ENCODE measurements around the gene XDH.
A peak's percentile ranks its signal among the peaks of the same experiment; 100 is the strongest.

The XDH gene

DNA sequence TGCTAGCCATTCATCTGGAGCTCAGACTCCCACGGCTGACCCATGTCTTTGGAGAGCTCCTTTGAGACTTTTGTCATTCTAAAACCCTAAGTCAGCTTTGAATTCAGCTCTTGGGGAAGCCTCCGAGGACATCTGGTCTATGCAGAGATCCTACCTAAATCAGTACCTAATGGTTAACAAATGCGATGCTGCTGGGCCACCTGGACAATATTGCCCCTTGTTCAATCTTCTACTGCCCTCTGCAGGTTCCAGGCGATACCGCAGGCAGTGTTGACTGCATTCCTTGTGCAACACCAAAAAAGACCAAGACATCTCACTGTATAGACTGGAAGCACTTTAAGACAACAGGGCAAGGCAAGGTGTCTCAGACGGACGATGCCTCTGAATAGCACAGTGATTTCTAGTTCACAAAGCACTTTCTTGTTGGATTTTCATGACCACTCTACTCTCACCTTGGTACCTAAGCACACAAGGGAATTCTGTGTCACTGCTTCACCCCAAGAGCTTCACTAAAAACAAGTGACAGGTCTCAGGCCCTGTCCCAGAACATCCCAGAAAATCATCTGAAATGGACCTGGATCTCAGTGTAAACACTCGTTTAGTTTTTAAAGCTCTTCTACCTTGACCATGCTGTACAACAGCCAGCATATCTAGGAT, 80.9 kb downstream of the XDH start:
- Mint-ChIP-seq H3K4me3 (no peak overlapping the region), H3K4me1 (no peaks in the 10 kb centered on the region), H3K27ac (peak overlapping the region in 1 of 2 donors; percentile 16), H3K27me3 (no peaks in the 10 kb centered on the region), H3K9me3 (no peaks in the 10 kb centered on the region)
- ATAC-seq (peak; percentile 85), DNase-seq (peak; percentile 71)

DNA sequence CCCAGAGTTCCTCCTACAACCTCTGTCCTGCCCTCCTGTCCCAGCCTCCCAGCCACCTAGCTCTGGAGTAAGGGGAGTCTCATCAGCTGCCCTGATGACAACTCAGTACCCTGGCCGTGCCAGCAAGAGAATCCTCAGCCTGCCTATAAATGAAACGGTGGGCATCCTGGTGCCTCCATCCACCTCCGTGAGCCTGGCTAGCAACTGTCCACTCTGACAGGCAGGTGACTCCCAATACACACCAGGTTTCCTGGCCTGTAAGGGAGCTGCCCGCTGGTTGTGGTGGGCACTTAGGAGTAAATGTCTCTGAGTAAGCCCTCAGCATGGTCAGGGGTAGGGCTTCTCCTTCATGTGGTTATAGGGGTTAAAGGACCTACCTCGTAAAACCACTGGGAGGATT, 81.5 kb downstream of the XDH start:
- Mint-ChIP-seq H3K9me3 (no peaks in the 10 kb centered on the region), H3K4me3 (no peak overlapping the region)
- ATAC-seq = no peak

DNA sequence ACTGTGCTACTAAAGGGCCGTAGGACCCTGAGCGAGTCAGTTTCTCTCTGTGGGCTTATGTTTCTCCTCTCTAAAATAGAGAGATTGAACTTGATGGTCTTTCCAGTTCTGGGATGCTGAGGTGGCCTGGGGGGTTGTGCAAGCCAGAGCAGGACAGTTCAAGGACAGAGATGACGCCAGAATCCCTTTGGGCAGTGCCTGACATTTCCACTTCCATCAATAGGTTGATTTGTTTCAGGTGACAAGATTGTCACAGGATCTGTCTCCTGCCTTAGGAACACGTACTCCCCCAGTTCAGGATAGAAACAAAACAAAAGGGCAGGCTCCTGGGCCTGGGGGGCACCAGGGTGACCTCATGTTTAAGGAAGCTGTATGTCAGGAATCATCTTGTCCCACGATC, 82.0 kb downstream of the XDH start:
- DNase-seq = no peak
- Mint-ChIP-seq H3K4me3 (no peak overlapping the region), H3K9me3 (no peaks in the 10 kb centered on the region), H3K27ac (peak overlapping the region in 1 of 2 donors; percentile 57), H3K27me3 (no peaks in the 10 kb centered on the region), H3K4me1 (no peaks in the 10 kb centered on the region)
- no peak for ATAC-seq

More for the DNA sequence above, 81.5 kb downstream of the XDH start:
- no peaks in the 10 kb centered on the region for H3K27me3 Mint-ChIP-seq
- no peak overlapping the region for H3K27ac Mint-ChIP-seq
- no peaks in the 10 kb centered on the region for H3K4me1 Mint-ChIP-seq
- no peak for DNase-seq

DNA sequence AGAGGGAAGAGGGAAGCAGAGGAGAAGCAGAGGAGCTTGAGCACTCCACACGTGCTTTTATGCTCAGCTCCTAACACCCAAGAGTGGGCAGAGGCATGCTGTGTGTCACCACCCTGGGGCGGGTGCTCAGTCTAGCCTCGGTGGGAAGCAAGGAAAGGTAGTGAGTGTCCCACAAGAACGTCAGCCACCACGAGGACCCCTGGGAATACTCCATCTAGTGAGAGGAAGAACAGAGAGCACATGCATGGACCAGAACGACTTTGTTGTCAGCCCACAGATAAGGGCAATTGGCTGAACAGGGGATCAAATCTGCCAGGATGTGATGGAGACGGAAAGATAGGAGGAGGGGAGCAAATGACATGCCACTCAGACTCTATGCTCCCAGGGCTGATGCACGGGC, 83.4 kb downstream of the XDH start:
- DNase-seq (no peak), ATAC-seq (no peak)
- no peak overlapping the region for H3K4me3 Mint-ChIP-seq
- H3K27me3 Mint-ChIP-seq = no peaks in the 10 kb centered on the region
- H3K27ac Mint-ChIP-seq = no peak overlapping the region
- no peaks in the 10 kb centered on the region for H3K9me3 Mint-ChIP-seq
- H3K4me1 Mint-ChIP-seq = no peaks in the 10 kb centered on the region

DNA sequence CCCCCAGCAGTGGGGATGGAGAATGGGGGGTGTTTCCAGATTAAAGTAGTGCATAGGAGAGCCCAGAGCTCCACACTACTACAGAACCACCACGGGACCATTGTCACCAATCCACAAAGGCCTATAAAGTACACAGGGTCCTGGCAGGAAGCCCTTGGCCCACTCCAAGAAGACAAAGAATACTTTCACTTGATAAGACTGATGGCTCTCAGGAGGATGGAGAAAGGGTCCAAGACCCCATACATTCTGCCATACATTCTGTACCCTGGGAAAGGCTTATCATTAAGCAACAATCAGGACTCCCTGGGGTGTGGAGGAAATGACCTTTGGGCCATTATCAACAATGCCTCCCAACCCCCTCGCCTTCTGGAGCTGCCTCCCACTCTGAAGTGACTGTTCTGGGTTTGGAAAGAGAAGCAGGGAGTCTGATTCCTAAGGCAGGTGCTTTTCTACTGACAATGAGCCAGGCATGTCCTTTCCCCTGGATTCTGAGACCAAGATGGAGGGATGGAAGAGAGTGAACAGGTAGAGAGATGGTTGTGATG, 85.4 kb downstream of the XDH start:
- no peak for DNase-seq
- Mint-ChIP-seq H3K4me1 (peaks cover 9% of the 10 kb centered on the region), H3K4me3 (no peak overlapping the region), H3K27me3 (no peaks in the 10 kb centered on the region), H3K9me3 (no peaks in the 10 kb centered on the region), H3K27ac (no peak overlapping the region)
- ATAC-seq = no peak

DNA sequence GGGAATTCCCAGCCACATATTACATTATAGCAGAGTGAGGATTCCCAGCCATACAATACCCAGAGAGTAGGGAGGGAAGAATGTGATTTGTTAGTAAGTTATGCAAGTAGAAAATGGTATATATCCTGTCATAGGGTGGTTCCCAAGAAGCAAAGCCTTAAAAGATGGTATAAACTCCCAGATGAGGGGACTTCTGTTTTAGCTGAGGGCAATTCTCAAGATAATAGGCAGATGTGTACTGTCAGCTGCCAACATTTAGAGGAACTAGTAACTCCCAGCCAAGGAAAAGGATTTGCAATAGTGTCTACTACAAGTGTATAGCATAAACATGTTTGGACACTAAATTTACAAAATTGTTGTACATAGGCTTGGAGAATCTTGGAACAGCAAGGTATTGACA, 86.5 kb downstream of the XDH start:
- DNase-seq = no peak

DNA sequence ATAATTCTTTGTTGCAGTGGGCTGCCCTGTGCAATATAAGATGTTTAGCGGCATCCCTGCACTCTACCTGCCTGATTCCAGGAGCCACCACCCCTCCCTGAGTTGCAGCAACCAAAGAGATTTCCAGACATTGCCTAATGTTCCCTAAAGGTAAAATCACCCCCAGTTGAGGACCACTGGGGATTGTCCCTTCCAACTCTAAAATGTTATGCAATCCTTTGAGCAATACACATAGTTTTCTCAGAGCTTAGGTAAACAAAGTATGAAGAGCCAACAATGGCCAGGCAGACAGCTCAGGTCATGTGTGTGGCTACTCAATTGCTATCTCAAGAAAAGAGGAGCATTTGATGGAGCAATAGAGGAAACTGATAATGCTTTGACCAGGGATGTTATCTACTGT, 87.0 kb downstream of the XDH start:
- no peaks in the 10 kb centered on the region for H3K9me3 Mint-ChIP-seq
- H3K27ac Mint-ChIP-seq = no peak overlapping the region
- no peaks in the 10 kb centered on the region for H3K27me3 Mint-ChIP-seq
- H3K4me3 Mint-ChIP-seq = no peak overlapping the region
- peaks cover 26% of the 10 kb centered on the region for H3K4me1 Mint-ChIP-seq
- DNase-seq = no peak
- ATAC-seq = no peak

More for the DNA sequence above, 86.5 kb downstream of the XDH start:
- Mint-ChIP-seq H3K27ac (no peak overlapping the region), H3K4me1 (peaks cover 20% of the 10 kb centered on the region), H3K9me3 (no peaks in the 10 kb centered on the region), H3K27me3 (no peaks in the 10 kb centered on the region), H3K4me3 (no peak overlapping the region)
- no peak for ATAC-seq

DNA sequence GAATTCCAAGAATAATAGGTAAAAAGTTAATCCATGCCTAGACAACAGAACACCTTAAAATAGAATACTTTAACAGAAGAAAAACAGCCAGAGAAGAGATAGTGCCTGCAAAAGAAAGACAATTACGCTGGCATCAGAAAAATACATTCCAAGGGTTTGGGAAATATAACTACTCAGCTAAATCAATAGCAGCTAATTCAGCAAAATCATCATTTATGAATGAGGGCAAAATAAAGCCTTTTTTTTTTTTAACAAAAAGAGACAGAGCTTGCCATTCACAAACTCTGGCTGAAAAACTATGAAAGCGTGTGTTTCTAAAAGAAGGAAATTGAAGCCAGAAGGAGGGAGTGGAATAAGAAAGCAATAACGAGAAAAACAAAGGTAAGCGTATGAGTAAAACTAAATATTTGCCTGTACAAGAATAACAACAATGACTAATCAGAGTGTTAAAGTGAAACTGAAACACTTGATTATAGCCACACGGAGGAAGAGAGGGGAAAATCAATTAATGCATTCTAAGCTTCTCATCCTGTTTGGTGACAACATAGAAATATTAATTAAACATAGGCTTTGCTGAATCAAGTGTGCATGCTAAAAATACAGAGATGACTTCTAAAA, 90.4 kb downstream of the XDH start:
- H3K4me1 Mint-ChIP-seq = peaks cover 43% of the 10 kb centered on the region
- H3K4me3 Mint-ChIP-seq = peak overlapping the region in 1 of 2 donors; percentile 50
- H3K9me3 Mint-ChIP-seq = no peaks in the 10 kb centered on the region
- H3K27ac Mint-ChIP-seq = peak overlapping the region; percentile 0 to 63
- H3K27me3 Mint-ChIP-seq = no peaks in the 10 kb centered on the region
- DNase-seq (no peak), ATAC-seq (peak; percentile 78)

DNA sequence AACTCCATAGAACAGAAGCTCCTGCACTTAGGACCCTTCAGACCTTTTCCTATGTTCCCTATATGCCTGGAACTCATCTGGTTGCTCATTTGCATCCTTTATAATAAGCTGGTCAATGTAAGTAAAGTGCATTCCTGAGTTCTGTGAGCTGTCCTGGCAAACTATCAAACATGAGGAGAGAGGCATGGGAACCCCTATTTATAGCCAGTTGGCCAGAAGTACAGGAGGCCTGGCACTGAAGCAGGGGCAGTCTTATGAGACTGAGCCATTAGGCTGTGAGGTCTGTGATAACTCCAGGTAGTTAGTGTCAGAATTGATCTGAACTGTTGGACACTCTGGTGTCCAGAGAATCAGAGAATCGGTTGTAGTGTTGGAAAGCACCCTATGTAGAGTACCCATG, 92.2 kb downstream of the XDH start:
- no peaks in the 10 kb centered on the region for H3K27me3 Mint-ChIP-seq
- H3K4me1 Mint-ChIP-seq = peaks cover 60% of the 10 kb centered on the region
- no peak for ATAC-seq
- H3K9me3 Mint-ChIP-seq = no peaks in the 10 kb centered on the region
- no peak for DNase-seq
- peak overlapping the region in 1 of 2 donors; percentile 22 for H3K27ac Mint-ChIP-seq
- H3K4me3 Mint-ChIP-seq = no peak overlapping the region

DNA sequence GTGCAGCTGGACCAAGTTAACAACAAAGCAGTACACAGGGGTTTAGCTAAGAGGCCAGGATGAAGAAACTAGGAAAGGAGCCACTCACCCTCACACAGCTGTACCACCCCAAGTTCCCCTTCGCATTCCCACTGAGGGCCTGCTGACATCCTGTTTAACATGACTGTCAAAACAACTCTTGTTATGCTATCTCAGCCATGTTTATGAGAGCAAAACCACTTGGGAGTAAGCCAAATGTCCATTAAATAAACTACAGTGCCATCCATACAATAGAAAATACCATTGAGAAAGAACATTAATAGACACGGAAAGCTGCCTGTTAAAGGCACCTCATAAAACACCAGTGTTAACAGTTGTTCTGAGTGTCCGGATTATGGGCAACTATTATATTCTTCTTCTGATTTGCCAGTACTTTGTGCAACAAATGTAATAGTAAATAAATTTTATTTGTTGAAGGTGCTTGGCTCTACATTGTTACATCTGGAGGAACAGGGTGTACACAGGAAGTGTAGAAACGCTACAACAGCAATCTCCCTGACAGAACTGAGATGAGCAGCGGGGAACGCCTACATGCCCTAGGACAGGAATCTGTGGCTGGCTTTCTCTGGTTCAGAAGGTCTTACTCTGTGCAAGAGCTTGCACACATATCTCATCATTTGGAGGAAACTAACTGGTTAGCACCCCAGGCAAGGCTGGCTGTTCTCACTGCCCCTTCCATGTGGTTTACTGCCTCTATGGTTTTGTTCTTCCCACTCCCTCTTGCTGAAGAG, 95.0 kb downstream of the XDH start:
- ATAC-seq = peak; percentile 77
- Mint-ChIP-seq H3K4me1 (peaks cover 61% of the 10 kb centered on the region), H3K9me3 (no peaks in the 10 kb centered on the region), H3K27ac (peak overlapping the region in 1 of 2 donors; percentile 90), H3K27me3 (no peaks in the 10 kb centered on the region), H3K4me3 (peak overlapping the region in 1 of 2 donors; percentile 13)
- peak in 1 of 2 donors; percentile 45 for DNase-seq

DNA sequence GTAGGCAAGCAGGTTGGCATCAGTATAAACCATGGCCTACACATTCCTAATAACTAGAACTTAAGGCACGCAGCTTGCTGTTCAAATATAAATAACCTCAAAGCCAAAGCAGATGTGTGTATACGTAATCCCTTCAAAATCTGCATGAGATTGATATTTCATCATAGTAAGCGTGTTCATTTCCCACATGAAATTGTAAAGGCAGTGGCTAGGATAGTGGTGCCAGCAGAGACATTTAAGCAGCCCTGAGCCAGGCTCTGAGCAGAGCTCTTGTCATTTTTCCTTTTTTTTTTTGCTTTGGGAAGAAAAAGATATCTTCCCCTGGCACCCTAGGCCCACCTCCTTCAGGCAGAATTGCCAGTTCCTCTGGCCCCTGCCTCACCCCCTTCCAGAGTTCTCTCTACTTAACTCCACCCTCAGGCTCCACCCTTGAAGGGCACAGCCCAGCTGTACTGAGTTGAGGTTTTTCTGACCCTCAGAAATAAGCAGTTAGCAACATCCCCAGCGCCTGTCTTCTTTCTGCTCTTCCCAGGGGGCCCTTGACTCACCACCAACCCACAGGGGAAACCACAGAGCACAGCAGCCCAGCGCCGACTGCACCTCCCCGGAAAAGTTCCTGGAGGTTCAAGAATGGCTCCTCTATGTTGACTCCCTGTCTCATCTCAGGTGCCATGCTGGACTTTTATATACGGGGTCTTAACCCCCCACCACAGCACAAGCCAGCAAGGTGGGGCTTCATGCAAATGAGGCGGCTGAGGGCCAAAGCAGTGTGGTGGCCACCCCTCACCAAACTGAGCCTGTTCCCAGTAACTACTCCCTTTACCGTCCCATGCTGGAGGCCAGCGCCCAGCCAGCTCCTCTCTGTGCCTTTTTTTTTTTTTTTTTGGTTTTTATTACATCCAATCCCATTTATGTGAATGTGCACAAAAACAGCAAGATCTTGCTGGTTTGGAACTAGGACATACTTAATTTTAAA, 95.9 kb downstream of the XDH start:
- no peaks in the 10 kb centered on the region for H3K27me3 Mint-ChIP-seq
- H3K4me3 Mint-ChIP-seq = peak overlapping the region in 1 of 2 donors; percentile 60
- H3K9me3 Mint-ChIP-seq = no peaks in the 10 kb centered on the region
- H3K27ac Mint-ChIP-seq = peak overlapping the region; percentile 88 to 91
- ATAC-seq (peak; percentile 78), DNase-seq (peak in 1 of 2 donors; percentile 39)
- peaks cover 51% of the 10 kb centered on the region for H3K4me1 Mint-ChIP-seq

DNA sequence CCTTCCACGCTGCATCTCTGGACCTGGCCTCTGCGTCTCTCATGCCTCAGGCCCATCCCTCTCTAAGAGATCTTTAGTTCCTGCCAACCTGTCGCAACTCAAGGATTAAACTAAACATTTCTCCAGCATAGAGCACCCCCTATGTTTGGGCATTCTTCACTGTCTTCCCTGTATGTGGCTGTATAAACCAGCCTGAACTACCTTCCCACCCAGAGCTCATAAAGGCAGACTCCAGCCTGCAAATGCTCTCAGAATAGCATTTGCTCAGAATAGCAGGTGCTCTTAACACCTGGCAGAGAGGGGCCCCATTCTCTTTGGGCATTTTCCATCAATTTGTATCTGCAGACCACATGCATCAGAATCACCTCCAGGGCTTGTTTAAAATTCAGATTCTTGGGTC, 97.1 kb downstream of the XDH start:
- Mint-ChIP-seq H3K9me3 (no peaks in the 10 kb centered on the region), H3K27ac (peak overlapping the region in 1 of 2 donors; percentile 41), H3K4me1 (peaks cover 39% of the 10 kb centered on the region), H3K4me3 (no peak overlapping the region), H3K27me3 (peaks cover under 1% of the 10 kb centered on the region)
- ATAC-seq = no peak
- DNase-seq = no peak

DNA sequence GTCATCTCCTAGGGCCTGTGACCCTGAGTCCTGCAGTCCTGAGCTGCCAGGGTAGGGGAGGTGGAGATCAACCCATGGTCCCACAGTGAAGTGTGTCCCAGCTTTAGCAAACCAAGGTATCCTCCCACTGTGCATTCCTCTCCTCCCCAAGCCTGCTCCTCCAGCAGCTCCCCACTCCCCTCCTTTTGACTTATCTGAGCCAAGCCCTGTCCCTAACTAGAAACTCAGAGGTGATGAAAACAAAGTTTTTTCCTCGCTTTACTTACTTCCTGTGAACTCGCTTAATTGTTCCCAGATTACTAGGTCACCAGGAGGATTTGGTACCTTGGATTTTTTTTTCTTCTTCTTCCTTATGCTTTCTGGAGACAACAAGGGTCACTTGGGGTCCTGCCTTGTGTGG, 99.8 kb downstream of the XDH start:
- H3K27ac Mint-ChIP-seq = peak overlapping the region in 1 of 2 donors; percentile 79
- ATAC-seq (no peak), DNase-seq (no peak)
- peaks cover 29% of the 10 kb centered on the region for H3K4me1 Mint-ChIP-seq
- H3K9me3 Mint-ChIP-seq = peaks cover 10% of the 10 kb centered on the region in 2 donors
- peaks cover 25% of the 10 kb centered on the region for H3K27me3 Mint-ChIP-seq
- no peak overlapping the region for H3K4me3 Mint-ChIP-seq

DNA sequence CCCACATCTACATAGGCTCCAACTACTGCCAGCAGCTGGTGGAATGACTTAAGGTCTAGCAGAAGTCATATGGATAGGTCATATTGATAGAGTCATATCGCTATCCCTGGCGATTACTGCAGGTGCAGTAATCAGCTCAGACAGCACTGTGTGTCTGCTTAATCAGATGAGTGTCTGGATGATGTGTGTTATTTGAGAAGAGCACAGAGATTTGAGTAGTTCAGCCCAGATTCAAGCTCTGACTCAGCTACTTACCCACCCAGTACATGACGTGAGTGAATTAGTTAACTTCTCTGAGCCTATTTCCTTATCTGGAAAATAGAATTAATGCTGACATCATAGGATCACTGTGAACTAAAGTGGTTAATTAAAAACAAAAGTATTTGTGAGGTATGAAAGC, 101.6 kb downstream of the XDH start:
- no peak overlapping the region for H3K4me3 Mint-ChIP-seq
- H3K9me3 Mint-ChIP-seq = peaks cover 10 to 24% of the 10 kb centered on the region in 2 donors
- DNase-seq (no peak), ATAC-seq (no peak)
- peaks cover 33% of the 10 kb centered on the region for H3K27me3 Mint-ChIP-seq
- no peak overlapping the region for H3K27ac Mint-ChIP-seq
- peaks cover 10% of the 10 kb centered on the region for H3K4me1 Mint-ChIP-seq

DNA sequence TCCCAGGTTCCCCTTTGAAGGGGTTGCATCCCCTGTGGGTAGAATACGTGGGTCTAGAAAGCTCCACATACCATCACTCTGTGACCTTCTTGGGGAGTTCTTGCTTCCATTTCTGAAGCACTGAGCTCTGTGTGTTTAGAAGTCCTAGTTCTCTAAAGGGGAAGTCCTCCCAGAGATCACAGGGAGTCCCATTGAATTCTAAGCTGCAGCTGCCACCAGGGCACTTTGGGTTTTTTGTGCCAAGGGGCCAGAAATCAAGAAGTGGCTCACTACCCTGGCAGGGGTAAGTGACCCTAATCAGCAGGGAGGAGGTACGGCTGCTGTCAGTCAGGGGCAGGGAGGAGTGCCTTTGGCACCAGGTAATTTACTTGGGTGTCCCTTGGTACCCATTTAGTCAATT, 109.7 kb downstream of the XDH start:
- H3K27me3 Mint-ChIP-seq = peaks cover 9% of the 10 kb centered on the region
- ATAC-seq (no peak), DNase-seq (no peak)
- H3K9me3 Mint-ChIP-seq = peaks cover under 1 to 14% of the 10 kb centered on the region in 2 donors
- H3K27ac Mint-ChIP-seq = no peak overlapping the region
- no peak overlapping the region for H3K4me3 Mint-ChIP-seq
- H3K4me1 Mint-ChIP-seq = no peaks in the 10 kb centered on the region
